Medulla oblongata (tissue), 1 donor: Measurements from ENCODE around the gene MCF2L2.
"Not testable (repeated sequence)": the region's sequence is repeated elsewhere in the genome, so short reads cannot be mapped to it uniquely, and the experiment has no call there.

ENCODE experiments used
- DNase-seq: peaks from one replicate; pipeline ENCODE4 v3.0.0-alpha.2; 2015; ENCODE audit errors: extremely low spot score

The MCF2L2 gene

GRCh38 chr3:183172051-183172639 is 256.3 kb downstream of the MCF2L2 start:
- no peak for DNase-seq

- not testable (repeated sequence) for DNase-seq
Observed at GRCh38 chr3:183167975-183168374, 260.4 kb downstream of the MCF2L2 start.

GRCh38 chr3:183163563-183163962 is 264.9 kb downstream of the MCF2L2 start:
- DNase-seq: no peak

- DNase-seq: peak; percentile 16
Observed at GRCh38 chr3:183161552-183162336, 266.7 kb downstream of the MCF2L2 start.

DNA sequence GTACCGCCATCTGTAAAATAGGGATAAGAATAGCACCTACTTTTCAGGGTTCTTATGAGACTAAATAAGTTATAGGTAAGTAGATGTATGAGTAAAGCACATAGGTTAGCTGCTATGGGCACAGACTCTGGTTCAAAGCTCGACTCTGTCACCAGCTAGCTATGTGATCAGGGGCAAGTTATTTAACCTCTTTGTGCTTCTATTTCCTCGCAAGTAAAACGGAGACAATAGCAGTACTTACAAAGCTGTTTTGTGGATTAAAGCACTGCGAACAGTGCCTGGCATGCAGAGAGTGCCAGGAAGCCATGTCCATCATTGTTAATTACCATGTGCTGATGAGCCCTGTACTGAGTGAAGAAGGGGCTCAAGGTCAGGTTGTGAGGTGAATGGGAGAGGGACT is 267.8 kb downstream of the MCF2L2 start:
- no peak for DNase-seq

- no peak for DNase-seq
Observed at GRCh38 chr3:183159333-183159732, 269.1 kb downstream of the MCF2L2 start.

GRCh38 chr3:183158551-183159006 is 269.8 kb downstream of the MCF2L2 start:
- DNase-seq: no peak

- DNase-seq: no peak
Observed at GRCh38 chr3:183158113-183158512, 270.3 kb downstream of the MCF2L2 start.

DNA sequence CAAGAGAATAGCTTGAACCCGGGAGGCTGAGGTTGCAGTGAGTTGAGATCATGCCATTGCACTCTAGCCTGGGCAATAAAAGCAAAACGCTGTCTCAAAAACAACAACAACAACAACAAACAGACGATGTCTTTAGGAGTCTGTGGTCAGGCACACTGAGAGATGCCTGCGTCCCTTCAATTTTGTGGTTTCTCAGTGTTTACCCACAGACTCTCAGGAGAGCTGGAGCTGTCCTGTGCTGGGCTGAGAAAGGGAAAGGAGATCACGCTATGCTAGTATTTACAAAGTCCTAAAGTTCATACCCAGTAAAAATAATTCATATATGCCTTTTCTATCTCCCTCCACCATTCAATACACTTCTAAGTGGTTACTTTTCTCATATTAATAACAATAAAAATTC is 272.2 kb downstream of the MCF2L2 start:
- DNase-seq: no peak

DNA sequence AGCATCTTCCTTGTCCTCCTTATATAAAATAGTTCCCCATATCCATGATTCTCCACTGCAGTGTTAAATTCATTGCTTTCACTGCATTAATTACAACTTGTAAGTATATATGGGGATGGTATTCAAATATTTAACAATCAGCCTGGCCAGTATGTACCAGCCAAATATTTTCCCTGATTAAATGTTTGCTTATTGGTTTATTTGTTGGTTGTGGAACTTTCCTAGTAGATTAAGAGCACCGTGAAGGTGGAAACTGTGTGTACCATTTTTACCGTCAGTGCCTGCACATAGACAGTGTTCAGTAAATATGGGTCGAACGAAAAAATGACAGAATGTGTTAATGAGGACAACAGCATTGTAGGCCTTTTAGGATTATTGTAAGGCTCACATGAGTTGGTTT is 272.9 kb downstream of the MCF2L2 start:
- DNase-seq: no peak

DNA sequence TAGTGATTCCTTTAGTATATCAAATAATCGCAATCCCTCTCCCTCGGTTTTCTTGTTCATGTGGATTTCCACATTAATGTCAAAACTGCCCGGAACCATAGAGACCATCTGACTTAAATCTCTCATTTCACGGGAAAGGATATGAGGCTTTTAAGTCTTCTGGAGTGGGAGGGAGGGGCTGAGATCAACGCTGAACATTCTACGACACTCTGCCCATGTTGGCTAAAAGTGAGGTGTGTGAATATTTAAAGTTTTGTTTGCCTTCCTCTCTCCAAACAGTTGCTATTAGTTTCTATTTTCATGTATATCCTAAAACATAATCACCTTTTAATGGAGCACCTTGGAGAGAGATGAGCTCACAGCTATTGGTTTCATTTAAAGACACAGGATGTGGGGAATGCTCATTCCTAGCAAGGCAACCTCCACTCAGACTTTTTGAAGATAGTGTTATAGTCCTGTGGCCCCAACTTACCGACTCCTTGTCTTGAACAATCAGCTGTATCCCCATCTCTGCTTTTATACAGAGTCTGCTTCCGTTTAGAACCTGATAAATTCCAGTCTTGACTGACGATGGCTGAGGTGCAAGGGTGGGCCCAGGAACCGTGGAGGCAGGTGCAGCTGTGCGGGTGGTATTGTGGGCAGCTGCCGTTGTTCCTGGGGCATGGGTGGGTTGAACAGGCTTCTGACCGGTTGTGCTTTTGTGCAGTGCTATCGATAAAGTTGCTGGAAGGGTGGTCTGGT is 275.0 kb downstream of the MCF2L2 start:
- DNase-seq: no peak

- DNase-seq: no peak
Observed at GRCh38 chr3:183151821-183152351, 276.5 kb downstream of the MCF2L2 start.

DNA sequence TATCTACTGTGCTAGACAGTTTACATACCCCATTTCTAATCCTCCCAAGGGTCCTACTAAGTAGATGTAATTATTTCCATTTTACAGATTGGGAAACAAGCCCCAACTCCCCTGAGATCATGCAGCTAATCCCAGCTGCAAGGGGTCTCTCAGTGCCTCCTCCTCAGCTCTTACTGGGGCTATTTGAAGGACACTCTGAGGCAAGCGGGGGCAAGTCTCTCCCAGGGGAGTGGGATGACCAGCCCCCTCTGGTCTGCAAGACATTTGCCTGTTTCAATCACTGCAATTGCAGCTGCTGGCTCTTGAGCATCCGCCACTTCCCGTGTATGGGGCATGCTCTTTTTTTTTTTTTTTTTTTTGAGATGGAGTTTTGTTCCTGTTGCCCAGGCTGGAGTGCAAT is 277.3 kb downstream of the MCF2L2 start:
- DNase-seq: no peak

DNA sequence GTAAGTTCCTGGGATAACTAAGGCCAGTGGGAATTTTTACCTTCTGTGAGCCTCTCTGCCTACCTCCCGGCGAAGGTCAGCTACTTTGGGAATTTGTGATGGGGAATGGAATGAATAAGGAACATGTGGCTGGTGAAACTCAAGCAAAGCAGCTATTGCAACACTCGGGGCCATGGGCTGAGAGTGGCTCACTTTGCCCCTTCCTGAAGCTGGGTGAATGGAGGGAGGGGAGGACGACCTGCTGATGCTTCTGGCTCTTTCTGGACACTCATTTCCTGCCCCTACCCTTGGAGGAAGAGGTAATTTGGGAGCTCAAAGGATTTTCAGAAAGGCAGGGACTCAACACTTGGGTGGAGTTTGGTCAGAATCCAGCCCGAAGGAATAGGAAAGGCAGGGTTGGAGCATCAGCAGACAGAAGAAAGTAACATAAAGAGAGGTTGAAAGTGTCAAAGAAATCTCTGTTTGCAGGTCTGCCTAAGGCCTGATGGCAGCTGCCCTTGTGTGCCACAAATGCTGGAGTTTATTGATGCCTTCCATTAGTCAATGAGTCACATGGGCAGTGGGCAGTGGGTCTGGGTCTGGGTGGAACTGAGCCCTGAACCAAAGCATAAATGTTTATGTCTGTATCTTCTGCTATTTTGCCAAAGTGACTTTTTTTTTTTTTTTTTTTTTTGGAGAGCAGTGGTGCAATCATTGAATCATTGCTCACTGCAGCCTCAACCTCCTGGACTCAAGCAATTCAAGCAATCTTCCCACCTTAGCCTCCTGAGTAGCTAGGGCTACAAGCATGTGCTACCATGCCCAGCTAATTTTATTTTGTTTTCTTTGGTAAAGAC is 278.3 kb downstream of the MCF2L2 start:
- no peak for DNase-seq

DNA sequence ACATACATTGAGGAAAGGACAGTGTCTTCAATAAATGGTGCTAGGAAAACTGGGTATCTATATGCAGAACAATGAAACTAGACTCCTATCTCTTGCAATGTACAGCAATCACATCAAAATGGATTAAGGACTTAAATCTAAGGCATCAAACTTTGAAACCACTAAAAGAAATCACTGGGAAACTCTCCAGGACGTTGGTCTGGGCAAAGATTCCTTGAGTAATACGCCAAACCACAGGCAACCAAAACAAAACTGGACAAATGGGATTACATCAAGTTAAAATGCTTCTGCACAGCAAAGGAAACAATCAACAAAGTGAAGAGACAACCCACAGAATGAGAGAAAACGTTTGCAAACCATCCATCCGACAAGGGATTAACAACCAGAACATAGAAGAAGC is 280.4 kb downstream of the MCF2L2 start:
- DNase-seq: peak; percentile 25

GRCh38 chr3:183144363-183144762 is 284.1 kb downstream of the MCF2L2 start:
- DNase-seq: no peak

DNA sequence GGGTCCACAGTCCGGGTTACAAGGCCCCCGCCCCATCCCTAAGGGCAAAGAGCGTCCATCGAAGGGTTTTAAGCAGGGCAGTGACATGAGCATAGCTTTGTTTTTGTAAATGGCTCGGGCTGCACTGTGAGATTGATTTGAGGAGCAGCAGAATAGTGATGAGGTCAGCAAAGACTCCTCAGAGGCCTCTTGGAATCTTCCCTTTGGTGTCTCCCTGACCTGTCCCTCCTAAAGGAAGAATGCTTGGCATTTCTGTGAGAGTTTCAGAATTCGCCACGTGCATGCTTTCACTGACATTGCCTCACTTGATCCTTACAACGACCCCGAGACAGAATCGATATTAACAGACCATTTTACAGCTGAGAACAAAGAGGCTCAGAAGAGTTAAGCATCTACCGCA is 286.2 kb downstream of the MCF2L2 start:
- no peak for DNase-seq

DNA sequence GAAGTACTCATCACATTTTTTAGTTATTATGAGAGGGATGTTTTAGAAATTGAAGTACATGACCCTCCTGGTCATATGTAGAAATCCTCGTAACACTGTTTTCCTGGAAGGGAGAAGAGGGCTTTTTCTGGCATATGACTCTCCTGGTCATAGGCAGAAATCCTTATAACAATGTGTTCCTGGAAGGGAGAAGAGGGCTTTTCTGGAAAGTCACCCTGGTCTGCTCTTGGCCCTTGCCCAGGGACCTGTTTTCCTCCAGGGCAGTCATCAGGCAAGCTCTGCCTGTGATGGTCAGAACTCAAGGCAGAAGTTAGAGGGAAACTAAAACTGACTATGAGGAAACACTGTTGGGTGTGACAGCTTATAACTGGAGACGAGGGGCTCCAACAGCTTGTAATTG is 293.6 kb downstream of the MCF2L2 start:
- DNase-seq: no peak

DNA sequence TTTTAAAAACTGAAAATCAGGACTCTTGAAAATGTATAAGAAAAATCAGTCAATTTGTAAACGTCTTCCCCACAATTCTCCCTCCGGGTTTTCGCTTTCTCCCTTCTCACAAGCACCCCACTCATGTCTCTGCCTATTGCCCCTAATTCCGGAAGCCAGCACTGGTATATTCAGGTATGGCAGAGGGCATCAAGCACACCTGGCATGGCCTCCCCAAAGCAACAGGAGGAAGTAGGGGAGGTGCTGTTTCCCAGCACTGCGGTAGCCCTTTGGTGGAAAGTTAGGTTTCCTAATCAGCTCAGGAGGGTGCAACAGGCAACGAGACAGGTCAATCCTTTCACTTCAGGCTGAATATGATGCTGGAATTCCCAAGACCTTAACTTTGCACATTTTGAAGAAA is 296.0 kb downstream of the MCF2L2 start:
- DNase-seq: no peak

- DNase-seq: no peak
Observed at GRCh38 chr3:183131735-183132134, 296.7 kb downstream of the MCF2L2 start.

GRCh38 chr3:183131186-183131725 is 297.2 kb downstream of the MCF2L2 start:
- no peak for DNase-seq
